SK-N-MC (cell line): ENCODE measurements around the gene HAS3.

Experiments used
- EZH2 ChIP-seq: fragments of 200-600 bp; sonication (generic); IDR thresholded peaks from one replicate; pipeline ENCODE4 v1.6.1; 2017; ENCODE audit warnings: antibody characterized with exemption
- FOXP2 ChIP-seq: optimal IDR thresholded peaks from 2 replicates; pipeline ENCODE3; 2011; ENCODE audit warnings: mild to moderate bottlenecking, moderate library complexity; ENCODE audit not compliant: insufficient read depth; ENCODE audit errors: extremely low read length, control extremely low read depth
- POLR2AphosphoS5 ChIP-seq: IDR thresholded peaks from 2 replicates; pipeline ENCODE4 v1.6.1; 2012; ENCODE audit warnings: mild to moderate bottlenecking, low read depth, low read length, borderline replicate concordance

DNA sequence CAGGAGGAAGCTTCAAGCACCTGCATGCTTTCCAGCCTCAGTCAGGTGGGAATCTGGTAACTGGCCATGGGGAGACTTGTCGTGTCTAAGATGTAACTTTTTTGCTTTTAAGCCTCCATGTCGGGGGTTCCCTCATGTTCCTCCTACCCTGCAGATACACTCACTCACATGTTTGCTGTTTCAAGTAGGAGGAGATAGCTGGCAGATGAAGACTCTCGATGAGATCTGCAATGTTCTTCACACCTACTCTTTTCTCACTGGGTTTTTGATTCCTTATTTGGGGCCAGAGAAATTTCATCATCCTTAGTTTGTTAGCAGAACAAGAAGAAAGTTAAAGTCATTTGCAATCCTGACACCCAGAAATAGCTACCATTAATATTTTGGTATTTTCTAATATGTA lies 51.7 kb downstream of the HAS3 start:
- TF ChIP-seq EZH2 (no peak), POLR2AphosphoS5 (no peak), FOXP2 (no peak)
